HG03280 (cell line): ENCODE data around the gene TMEM59L.

Experiments
- ATAC-seq: cut with Tn5 transposase; IDR thresholded peaks from one replicate; pipeline ENCODE4 v1.9.1; 2021; ENCODE audit warnings: mild to moderate bottlenecking, moderate library complexity; ENCODE audit not compliant: unreplicated experiment

The TMEM59L gene

DNA sequence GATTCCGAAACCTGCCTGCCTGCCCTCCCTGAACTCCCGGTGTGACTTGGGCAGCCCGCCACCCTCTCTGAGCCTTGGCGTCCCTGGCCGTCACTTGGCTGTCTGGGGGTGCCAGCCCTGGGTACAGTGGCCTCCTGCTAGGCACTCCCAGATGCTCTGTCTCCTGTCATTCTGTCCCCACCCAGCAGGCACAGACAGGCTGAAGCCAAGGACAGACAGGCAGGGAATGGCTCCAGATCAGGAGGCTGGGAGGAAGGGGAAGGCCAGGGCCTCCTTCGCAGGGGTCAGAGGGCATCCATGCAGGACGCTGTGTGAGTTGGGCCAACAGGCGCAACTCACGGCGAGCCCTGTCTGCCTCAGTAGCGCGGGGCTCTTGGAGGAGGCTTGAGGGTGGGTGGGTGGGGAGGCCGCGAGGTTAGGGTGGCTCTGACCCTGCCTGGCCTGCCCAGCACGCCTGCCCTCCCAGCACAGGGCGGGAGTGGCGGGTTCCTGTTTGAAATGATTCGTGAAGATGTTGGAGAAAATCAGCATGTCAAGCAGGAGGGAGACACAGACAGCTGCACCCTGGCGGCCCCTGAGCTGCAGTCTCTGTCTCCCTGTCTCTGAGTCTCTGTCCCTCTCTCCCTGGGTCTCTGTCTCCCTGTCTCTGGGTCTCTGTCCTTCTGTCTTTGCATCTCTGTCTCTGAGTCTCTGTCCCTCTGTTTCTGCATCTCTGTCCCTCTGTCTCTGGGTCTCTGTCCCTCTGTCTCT is 43.8 kb downstream of the TMEM59L start:
- no peak for ATAC-seq

DNA sequence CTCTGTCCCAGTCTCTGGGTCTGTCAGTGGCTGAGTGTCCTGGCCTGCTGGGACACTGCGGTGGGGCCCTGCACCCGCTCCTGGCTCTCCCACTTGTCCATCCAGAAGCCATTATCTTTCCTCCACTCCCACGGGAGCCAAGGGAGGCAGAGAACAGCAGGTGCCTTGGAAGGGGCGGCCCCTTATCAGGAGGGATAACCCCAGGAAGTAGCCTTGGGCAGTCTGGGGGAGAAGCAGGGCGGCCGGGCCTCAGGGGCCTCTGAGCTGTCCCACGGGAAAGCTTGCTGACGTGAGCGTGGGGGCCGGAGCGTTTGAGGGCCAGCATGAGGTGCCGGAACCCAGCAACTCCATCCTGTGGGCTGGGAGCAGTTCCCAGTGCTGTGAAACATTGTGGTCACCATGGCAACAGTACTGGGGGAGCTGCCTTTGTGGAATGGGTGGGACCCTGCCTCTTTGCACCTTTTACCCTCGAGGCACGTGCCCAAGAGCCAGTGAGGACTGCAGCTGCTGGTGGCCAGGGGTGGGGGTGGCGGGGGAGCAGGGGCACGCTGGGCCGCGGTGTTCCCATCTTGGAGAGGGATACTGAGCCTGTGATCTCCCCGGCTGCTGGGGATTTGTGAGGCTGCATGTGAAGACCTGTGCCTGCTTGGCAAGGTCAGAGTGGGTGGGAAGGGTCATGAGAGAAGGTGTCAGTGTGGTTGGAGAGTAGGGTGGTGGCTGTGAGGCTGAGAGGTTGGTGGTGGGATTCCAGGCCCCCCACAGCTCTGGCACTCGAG is 45.1 kb downstream of the TMEM59L start:
- ATAC-seq, result no peak

DNA sequence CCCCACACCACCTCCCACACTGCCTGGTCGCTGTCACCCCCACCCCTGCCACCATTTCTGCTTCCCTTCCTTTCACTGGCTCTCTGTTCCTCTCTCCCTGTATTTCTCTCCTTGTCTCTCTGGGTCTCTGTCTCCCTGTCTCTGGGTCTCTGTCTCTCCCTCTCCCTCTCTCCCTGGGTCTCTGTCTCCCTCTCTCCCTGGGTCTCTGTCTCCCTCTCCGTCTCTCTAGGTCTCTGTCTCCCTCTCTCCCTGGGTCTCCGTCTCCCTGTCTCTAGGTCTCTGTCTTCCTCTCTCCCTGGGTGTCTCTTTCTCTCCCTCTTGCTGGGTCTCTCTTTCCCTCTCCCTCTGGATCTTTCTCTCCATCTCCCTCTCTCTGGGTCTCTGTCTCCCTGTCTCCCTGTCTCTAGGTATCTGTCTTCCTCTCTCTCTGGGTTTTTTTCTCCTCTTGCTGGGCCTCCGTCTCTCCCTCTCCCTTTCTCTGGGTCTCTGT is 45.7 kb downstream of the TMEM59L start:
- ATAC-seq, result no peak

DNA sequence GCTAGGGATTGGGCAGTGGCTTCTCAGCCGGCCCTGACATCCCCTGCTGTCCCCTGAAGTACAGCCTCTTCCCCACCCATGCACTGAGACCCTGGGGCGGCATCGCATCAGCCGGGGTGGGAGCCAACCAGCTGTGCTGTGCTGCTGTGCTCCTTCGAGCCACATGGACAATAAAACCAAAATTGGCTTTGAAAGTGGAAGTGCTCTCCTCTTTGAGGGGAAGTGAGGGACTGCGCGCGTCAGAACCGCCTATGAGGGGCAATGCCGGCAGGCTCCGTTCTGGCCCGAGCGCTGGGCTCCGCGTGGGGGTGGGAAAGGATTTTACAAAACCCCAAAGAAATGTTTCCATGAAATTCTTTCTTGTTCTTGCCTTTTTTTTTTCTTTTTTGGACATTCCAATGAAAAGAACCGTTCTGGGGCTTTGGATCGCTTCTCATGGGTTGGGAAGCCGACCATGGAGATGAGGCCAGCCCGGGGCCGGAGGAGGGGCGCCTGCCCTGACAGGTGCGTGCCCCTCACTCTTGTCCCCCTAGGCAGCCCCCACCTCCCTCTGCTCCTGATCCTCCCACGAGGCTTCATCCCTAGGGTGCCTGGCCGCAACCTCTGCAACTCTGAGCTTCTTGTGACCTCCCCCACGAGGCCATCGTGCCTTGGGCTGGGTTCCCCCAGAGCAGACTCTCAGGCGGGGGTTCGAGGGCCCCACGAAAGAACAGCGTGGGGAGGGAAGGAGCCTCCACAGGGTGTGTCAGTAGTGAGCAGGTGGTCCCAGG is 46.8 kb downstream of the TMEM59L start:
- ATAC-seq, result no peak

DNA sequence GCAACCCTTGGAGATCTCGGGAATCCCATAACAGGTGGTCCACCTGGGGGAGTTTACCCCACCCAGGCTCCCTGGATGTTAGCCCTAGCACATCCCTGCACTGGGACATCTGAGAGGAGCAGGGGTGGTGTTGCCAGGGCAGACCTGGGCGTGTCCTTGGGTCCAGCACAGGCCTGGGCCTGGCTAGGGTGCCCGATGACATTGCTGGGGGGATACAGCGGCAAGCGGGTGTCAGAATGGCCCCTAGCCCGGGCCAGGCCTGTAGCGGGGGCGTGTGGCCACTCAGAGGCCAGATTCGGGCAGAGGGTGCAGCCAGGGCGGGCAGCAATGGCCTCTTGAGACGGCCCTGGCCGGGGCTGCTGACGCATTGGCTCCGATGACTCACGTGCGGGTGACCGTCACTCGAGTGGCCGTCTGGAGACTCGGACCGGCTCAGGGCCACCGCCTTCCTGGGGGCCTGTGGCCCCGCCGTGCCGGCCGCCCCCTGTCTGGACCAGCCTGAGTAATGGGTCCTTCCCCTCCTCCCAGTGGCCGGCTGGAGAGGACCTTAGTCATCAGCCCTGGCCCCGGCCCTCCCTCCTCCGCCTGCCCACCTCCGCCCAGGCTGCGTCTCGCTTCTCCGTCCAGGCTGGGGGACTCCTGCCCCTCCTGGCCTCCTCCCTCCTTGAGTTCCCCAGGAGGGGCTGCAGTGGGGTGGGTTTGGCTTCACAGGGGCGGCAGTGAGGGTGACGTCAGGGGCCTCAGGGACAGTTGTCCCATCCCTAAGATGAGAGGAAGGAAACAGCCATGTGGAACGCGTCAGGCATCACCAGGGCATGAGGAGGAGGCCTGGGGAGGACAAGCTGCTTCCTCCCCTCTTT is 47.6 kb downstream of the TMEM59L start:
- no peak for ATAC-seq

DNA sequence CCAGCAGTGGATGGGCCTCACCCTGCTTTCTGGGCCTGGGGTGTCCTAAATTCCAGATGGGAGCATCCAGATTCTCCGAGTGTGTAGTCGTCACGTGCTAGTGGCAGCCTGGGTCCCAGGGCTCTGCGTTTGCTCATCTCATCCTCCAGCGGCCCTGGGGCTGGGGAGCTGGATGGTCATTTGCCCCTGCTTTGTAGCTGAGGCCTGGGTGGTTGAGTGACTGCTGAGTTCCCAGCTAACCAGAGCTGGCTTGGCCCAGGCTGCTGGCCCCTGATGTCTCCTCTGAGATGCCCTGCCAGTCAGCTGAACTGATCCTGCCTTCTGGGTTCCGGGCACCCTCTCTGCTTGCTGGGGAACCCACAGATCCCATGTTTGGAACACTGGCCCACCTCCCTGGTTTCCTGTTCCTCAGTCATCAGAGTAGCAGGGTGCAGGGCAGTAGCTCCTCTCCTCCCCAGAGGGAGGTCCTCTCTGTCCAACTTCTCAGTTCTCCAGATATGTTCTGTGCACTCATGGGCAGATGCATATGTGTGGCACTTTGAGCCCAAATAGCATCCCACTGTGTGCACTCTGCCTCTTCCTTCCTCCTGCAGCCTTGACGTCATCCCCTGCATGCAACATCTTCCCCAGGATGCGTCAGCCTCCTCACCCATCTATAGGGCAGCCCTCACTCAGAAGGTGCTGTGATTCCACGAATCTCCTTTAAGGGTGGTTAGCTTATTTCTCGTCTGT is 48.4 kb downstream of the TMEM59L start:
- no peak for ATAC-seq

DNA sequence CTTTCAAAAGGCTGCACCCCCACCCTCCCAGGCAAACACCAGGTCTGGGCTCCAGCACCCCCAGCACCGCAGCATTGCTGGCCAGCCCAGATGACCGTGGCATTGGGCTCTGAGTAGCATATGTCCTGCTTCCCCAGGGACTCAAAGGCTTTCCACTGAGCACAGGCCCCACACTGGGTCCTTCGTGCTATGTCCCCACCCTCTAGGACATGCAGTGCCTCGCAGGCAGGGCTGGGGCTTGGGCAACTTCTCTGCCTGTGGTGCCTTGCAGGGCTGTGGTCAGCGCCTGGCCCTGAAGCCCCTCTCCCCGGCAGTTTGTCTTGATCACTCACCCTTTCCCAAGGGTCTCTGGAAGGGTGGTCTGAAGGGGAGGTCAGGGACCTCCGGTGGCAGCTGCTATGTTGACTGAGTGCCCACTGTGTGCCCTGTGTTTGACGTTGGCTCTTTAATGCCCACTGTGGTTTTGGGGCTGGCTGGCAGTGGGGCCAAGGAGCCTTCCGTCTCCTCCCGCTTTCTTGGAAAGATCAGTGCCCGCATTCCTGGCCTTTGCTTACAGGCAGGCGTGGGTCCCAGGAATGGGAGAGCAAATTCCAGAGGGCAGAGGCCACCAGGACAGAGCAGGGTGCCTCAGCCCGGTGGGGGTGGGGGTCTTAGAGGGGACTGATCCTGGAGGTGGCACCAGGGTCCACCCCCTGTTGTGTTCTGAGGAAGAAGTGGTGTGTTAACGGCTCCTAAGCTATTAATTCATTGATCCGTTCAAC is 50.5 kb downstream of the TMEM59L start:
- no peak for ATAC-seq

DNA sequence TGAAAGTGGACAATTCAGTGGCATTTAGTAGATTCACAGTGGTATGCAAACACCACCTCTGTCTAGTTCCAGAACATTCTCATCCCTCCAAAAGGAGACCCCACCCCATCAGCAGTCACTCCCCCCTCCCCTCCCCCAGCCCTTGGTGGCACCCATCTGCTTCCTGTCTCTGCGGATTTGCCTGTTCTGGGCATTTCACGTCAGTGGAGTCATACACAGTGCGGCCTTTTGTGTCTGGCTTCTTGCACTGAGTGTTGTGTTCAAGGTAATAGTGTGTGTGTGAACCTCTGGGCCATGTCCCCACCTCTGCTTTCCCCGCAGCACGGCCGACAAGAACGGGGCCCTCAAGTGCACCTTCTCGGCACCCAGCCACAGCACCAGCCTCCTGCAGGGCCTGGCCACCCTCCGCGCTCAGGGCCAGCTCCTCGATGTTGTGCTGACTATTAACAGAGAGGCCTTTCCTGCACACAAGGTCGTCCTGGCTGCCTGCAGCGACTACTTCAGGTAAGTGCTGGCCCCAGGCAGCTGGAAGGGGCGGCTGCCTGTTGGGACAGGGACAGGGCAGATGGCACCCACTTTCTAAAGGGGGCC is 51.4 kb downstream of the TMEM59L start:
- ATAC-seq, result no peak

DNA sequence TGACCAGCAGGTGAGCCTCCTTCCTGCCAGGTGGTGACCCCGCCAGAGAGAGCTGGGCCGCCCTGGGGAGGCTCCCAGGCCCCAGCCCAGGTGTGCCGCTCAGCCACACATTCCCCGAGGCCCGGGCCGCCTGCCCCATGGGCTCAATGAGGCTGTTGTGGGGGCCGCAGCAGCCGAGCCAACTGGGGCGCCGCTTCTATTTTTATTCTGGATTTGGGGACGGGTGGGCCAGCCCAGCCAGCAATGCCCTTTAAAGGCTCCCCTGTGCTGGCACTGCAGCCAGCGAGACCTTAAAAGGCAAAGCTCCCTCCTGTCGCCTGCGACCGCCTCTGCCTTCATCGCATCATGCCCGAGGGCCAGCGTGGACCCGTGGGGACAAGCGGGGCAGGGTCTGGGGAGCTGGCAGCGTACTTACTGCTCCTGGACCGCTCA is 53.1 kb downstream of the TMEM59L start:
- no peak for ATAC-seq

DNA sequence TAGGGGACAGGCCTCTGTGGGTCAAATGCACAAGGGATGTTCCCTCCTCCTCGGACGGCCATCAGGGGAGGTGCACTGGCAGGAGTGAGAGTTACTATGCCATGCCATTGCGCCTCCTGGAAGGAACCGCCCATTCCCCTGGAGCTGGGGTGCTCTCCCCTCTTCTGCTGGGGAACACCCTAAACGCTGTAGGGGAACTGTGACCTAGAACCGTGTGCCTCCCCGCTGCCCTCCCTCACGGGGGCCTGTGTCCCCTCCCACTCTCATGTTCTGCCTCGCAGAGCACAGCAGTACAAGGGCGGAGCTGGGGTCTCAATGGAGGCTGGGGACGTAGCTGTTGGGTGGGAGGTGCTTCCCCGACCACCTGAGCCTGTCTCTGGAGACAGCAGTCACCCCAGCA is 53.6 kb downstream of the TMEM59L start:
- ATAC-seq, result no peak

DNA sequence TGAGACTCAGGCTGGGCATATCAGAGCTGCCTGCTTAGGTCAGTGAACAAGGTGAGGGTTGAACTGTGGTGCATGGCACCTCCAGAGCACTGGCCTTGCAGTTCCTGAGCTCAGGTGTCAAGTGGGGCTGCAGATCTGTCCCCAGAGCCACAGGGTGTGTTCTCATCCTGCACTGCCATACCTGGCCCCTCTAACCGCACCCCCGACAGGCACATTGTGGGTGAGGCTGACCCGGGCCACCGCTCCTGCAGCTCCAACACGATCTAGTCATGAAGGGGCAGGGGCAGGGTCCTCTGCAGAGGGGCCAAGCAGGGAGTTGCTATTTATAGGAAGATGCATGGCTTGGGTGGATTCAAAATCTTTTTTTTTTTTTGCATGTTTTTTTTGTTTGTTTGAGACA is 54.1 kb downstream of the TMEM59L start:
- no peak for ATAC-seq

DNA sequence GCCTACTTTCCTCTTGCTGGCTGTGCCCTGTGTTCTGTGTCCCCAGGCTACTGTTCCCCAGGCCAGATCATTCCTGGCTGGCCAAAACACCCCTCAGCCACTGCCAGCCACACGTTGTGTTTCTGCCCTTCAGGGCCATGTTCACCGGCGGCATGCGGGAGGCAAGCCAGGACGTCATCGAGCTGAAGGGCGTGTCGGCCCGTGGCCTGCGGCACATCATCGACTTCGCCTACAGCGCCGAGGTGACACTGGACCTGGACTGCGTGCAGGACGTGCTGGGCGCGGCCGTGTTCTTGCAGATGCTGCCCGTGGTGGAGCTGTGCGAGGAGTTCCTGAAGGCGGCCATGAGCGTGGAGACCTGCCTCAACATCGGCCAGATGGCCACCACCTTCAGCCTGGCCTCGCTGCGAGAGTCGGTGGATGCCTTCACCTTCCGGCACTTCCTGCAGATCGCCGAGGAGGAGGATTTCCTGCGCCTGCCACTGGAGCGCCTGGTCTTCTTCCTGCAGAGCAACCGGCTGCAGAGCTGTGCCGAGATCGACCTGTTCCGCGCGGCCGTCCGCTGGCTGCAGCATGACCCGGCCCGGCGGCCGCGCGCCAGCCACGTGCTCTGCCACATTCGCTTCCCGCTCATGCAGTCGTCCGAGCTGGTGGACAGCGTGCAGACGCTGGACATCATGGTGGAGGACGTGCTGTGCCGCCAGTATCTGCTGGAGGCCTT is 55.0 kb downstream of the TMEM59L start:
- ATAC-seq, result no peak

DNA sequence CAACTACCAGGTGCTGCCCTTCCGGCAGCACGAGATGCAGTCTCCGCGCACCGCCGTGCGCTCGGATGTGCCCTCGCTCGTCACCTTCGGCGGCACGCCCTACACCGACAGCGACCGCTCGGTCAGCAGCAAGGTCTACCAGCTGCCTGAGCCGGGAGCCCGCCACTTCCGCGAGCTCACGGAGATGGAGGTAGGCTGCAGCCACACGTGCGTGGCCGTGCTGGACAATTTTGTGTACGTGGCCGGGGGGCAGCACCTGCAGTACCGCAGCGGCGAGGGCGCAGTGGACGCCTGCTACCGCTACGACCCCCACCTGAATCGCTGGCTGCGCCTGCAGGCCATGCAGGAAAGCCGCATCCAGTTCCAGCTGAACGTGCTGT is 55.6 kb downstream of the TMEM59L start:
- no peak for ATAC-seq

DNA sequence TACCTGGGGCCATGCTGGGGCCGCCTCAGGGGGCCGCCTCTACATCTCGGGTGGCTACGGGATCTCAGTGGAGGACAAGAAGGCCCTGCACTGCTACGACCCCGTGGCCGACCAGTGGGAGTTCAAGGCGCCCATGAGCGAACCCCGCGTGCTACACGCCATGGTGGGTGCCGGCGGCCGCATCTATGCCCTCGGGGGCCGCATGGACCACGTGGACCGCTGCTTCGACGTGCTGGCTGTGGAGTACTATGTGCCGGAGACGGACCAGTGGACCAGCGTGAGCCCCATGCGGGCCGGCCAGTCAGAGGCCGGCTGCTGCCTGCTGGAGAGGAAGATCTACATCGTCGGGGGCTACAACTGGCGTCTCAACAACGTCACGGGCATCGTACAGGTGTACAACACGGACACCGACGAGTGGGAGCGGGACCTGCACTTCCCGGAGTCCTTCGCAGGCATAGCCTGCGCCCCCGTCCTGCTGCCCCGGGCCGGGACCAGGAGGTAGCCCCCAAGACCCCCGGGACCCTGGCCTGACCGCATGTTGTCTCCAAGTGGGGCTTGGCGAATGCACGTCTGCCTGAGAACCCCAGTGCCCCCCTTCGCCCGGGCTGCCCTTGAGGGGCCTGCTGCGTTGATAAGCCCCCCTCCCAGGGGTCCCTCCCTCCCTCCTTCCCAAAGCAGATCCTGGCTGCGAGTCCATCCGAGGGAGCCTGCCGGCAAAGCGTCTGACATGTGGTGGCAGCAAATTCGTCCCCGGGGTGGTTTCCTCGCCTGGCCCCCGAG is 56.3 kb downstream of the TMEM59L start:
- no peak for ATAC-seq

DNA sequence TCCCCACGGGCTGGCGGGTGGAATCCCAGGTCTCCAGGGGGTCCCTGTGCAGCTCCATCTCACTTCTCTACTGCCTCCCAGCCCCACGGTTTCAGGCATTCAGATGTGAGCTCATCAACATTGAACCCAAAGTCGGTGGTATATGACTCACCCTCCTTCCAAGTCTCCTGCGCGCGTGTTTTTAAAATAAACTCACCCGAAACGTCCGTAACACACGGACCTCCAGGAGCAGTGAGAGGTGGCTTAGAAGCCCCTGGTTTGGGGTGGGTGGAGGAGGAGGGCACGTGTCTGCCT is 56.8 kb downstream of the TMEM59L start:
- no peak for ATAC-seq

DNA sequence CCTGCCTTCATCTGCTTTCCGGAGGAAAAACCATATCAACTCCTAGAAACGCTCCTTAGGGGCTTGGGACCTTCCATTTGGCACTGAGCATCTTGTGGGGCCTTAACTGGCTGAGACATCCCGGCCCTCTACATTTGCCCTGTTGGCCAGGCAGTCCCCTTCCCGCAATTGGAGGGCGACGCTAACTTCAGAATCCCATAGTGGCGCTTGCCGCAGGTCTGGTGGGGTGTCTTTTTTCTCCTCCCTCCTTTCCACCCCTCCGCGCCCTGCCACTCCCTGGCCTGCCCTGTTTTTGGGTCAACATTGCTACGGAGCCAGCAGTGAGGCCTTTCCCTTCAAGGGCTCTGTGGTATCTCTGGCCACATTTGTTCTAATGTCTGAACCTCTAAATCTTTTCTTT is 57.2 kb downstream of the TMEM59L start:
- ATAC-seq, result no peak

DNA sequence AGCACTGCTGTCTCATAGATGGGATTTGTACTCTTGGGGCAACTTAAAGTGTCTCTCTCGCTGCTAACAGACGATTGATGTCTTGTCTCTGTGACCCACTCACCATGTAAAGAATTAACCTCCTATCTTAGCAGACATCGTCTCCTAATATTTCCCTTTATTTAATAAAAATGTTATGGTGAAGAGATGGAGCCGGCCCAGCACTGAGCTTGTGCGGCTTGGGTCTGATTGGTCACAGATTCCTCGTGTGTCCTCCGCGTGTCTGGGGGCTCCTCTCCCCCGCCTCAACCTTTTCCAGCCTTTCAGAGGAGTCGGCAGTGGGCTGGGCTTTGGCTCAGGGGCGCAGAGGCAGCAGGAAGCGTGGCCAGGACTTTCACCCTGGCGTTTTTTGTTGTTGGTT is 57.6 kb downstream of the TMEM59L start:
- ATAC-seq, result no peak
